Measurements from ENCODE around the gene UEVLD.
"Not testable (repeated sequence)": the region's sequence is repeated elsewhere in the genome, so short reads cannot be mapped to it uniquely, and the experiment has no call there.

The UEVLD gene

GRCh38 chr11:18588297-18589252, at the start of gene UEVLD:
Gene UEVLD, minus strand, starts transcription at chr11:18588734. Its CDS starts 80 bp downstream, at chr11:18588654.
- peak; percentile 61 for DNase-seq (ENCODE audit: low read depth)

GRCh38 chr11:18634140-18635032, 45.9 kb upstream of the UEVLD start, which contains the start of gene SPTY2D1:
Gene SPTY2D1, minus strand, starts transcription at chr11:18634342. Its CDS starts 85 bp downstream, at chr11:18634257.
- peak; percentile 97 for DNase-seq (ENCODE audit: low read depth)

- DNase-seq (ENCODE audit: low read depth): no peak
Observed at GRCh38 chr11:18633256-18634139, 45.0 kb upstream of the UEVLD start.

GRCh38 chr11:18632841-18633240, 44.3 kb upstream of the UEVLD start:
- no peak for DNase-seq (ENCODE audit: low read depth)

GRCh38 chr11:18624161-18624560, 35.6 kb upstream of the UEVLD start:
- DNase-seq (ENCODE audit: low read depth): no peak

- DNase-seq (ENCODE audit: low read depth): no peak
Observed at GRCh38 chr11:18623707-18624106, 35.2 kb upstream of the UEVLD start.

GRCh38 chr11:18618342-18619025, 29.9 kb upstream of the UEVLD start:
- no peak for DNase-seq (ENCODE audit: low read depth)

GRCh38 chr11:18617688-18618341, 29.3 kb upstream of the UEVLD start:
- DNase-seq (ENCODE audit: low read depth): no peak

GRCh38 chr11:18615628-18616392, 27.3 kb upstream of the UEVLD start:
- DNase-seq (ENCODE audit: low read depth): no peak

GRCh38 chr11:18614667-18615066, 26.1 kb upstream of the UEVLD start:
- DNase-seq (ENCODE audit: low read depth): no peak

- no peak for DNase-seq (ENCODE audit: low read depth)
Observed at GRCh38 chr11:18612394-18612793, 23.9 kb upstream of the UEVLD start.

- DNase-seq (ENCODE audit: low read depth): no peak
Observed at GRCh38 chr11:18611196-18611595, 22.7 kb upstream of the UEVLD start.

- DNase-seq (ENCODE audit: low read depth): no peak
Observed at GRCh38 chr11:18608376-18608775, 19.8 kb upstream of the UEVLD start.

- no peak for DNase-seq (ENCODE audit: low read depth)
Observed at GRCh38 chr11:18600915-18601569, 12.5 kb upstream of the UEVLD start.

- DNase-seq (ENCODE audit: low read depth): no peak
Observed at GRCh38 chr11:18599739-18600230, 11.3 kb upstream of the UEVLD start, which contains the start of gene MISFA. Gene MISFA, plus strand, starts transcription at chr11:18599789. Its CDS starts 140 bp downstream, at chr11:18599929.

GRCh38 chr11:18594999-18595749, 6.6 kb upstream of the UEVLD start:
- DNase-seq (ENCODE audit: low read depth): peak; percentile 86

GRCh38 chr11:18594088-18594487, 5.6 kb upstream of the UEVLD start:
- DNase-seq (ENCODE audit: low read depth): not testable (repeated sequence)

- no peak for DNase-seq (ENCODE audit: low read depth)
Observed at GRCh38 chr11:18590571-18590970, 2.0 kb upstream of the UEVLD start.

Data from HS-5 (cell line).